K562 (cell line): Measurements from ENCODE around the gene C1orf174. TPM values are rescaled to one million over a fixed set of nuclear protein-coding genes. Genes with fewer than 3 reads are reported as not detected.

Experiments
- ATAC-seq: fragments of 200-7000 bp; cut with Tn5 transposase; 3 replicates; pipeline ENCODE4 v1.9.1; 2020; ENCODE audit warnings: moderate library complexity
- BruUV-seq: library from RNA; stranded (reverse); fragments of 400-500 nt; replicated peaks from 2 replicates; lab custom pipeline; 2021; lab: Mats Ljungman, UMichigan
- CTCF ChIA-PET: fragments of 300-600 bp; formaldehyde crosslinking; extraction: SDS; loops from one replicate; lab custom pipeline; 2021; ENCODE audit warnings: low intra/inter-chr PET ratio; lab: Yijun Ruan, JAX
- POLR2A ChIA-PET: fragments of 300-600, 350-650 bp; sonication (Branson Sonifier 250); formaldehyde crosslinking; extraction: SDS; loops from one replicate; lab custom pipeline; 2021; ENCODE audit warnings: antibody characterized with exemption, inconsistent platforms; lab: Yijun Ruan, JAX
- DNase-seq, 4 experiments: peaks; one replicate each; pipeline versions ENCODE4 v3.0.0 to v3.0.0-alpha.2; 2011 to 2018; ENCODE audit warnings: low spot score in 3 of 4, mixed read lengths in 3 of 4; ENCODE audit errors: extremely low read depth in 1 of 4
- FAIRE-seq: peaks from 2 replicates; lab custom pipeline; 2011; peaks lifted over from hg19 to GRCh38; lab: Jason Lieb, UNC
- H2AFZ ChIP-seq: 2 replicates; pipeline ENCODE4 v1.6.0; 2011; ENCODE audit warnings: low read depth, low read length, control low read depth, inconsistent platforms
- H3K27ac ChIP-seq: fragments of 200-600 bp; 3 replicates; pipeline ENCODE4 v1.8.0; 2011; ENCODE audit warnings: low read depth, mild to moderate bottlenecking, control low read depth, inconsistent platforms, low read length, moderate library complexity, mixed read lengths; ENCODE audit errors: extremely low read depth
- H3K27me3 ChIP-seq, 2 experiments: fragments of 300-600 bp in 1 of 2; 2 replicates in 1 of 2; 3 replicates in 1 of 2; pipeline versions ENCODE4 v1.6.0 to v1.8.0; 2011; ENCODE audit warnings: inconsistent platforms in 2 of 2, low read length in 2 of 2, mild to moderate bottlenecking in 1 of 2, mixed read lengths in 1 of 2, moderate library complexity in 1 of 2; ENCODE audit not compliant: control insufficient read depth in 2 of 2, insufficient read depth in 2 of 2
- H3K36me3 ChIP-seq: fragments of 300-600 bp; 3 replicates; pipeline ENCODE4 v1.8.0; 2011; ENCODE audit warnings: mild to moderate bottlenecking, low read length, inconsistent platforms; ENCODE audit not compliant: control insufficient read depth, insufficient read depth
- H3K4me1 ChIP-seq, 2 experiments: fragments of 200-600 bp in 1 of 2; replicated peaks in 1 of 2; 2 replicates in 1 of 2; 3 replicates in 1 of 2; pipeline versions ENCODE4 v1.5.1 to v1.8.0; 2011; ENCODE audit warnings: inconsistent platforms in 2 of 2, low read length in 2 of 2, mild to moderate bottlenecking in 1 of 2, mixed read lengths in 1 of 2, moderate library complexity in 1 of 2; ENCODE audit not compliant: control insufficient read depth in 2 of 2, insufficient read depth in 2 of 2
- H3K4me2 ChIP-seq: 2 replicates; pipeline ENCODE4 v1.6.1; 2011; ENCODE audit warnings: low read length, control low read depth, inconsistent platforms, mixed read lengths; ENCODE audit not compliant: insufficient read depth
- H3K4me3 ChIP-seq: fragments of 200-600 bp; sonication (generic), shearing (Covaris generic); 2 replicates; pipeline ENCODE4 v1.5.1; 2016; ENCODE audit warnings: control low read depth, inconsistent platforms
- H3K79me2 ChIP-seq: fragments of 200-600 bp; 3 replicates; pipeline ENCODE4 v1.8.0; 2011; ENCODE audit warnings: low read length, inconsistent platforms; ENCODE audit not compliant: control insufficient read depth, insufficient read depth
- H3K9ac ChIP-seq, 2 experiments: 2 replicates each; pipeline versions ENCODE4 v1.6.0 to v1.6.1; 2011; ENCODE audit warnings: low read depth in 2 of 2, low read length in 2 of 2, control low read depth in 1 of 2, inconsistent platforms in 1 of 2, mild to moderate bottlenecking in 1 of 2, mixed read lengths in 1 of 2; ENCODE audit not compliant: insufficient read depth in 1 of 2
- H3K9me1 ChIP-seq: one replicate; pipeline ENCODE4 v1.6.0; 2011; ENCODE audit warnings: inconsistent platforms, mild to moderate bottlenecking, low read length, moderate library complexity; ENCODE audit not compliant: control insufficient read depth, insufficient read depth
- H3K9me3 ChIP-seq: replicated peaks from 2 replicates; pipeline ENCODE4 v1.5.1; 2011; ENCODE audit warnings: low read depth, low read length, inconsistent platforms; ENCODE audit not compliant: control insufficient read depth, insufficient read depth
- H4K20me1 ChIP-seq: replicated peaks from 2 replicates; pipeline ENCODE4 v1.6.1; 2011; ENCODE audit warnings: low read length, inconsistent platforms, mixed read lengths; ENCODE audit not compliant: control insufficient read depth, insufficient read depth
- CBX3 ChIP-seq, 2 experiments: IDR thresholded peaks; 1 replicate in 1 of 2; 2 replicates in 1 of 2; pipeline ENCODE4 v1.6.1; 2012; ENCODE audit warnings: inconsistent platforms in 2 of 2, low read length in 2 of 2, borderline replicate concordance in 1 of 2, control low read depth in 1 of 2
- CBX5 ChIP-seq: IDR thresholded peaks from 2 replicates; pipeline ENCODE4 v1.6.1; 2014; ENCODE audit warnings: low read depth, borderline replicate concordance
- LEF1 ChIP-seq: fragments of 450-650 bp; IDR thresholded peaks from 2 replicates; pipeline ENCODE4 v1.6.1; 2016; ENCODE audit warnings: mild to moderate bottlenecking
- MYBL2 ChIP-seq, 2 experiments: fragments of 450-650 bp in 1 of 2; sonication (generic) in 1 of 2; formaldehyde crosslinking in 1 of 2; IDR thresholded peaks; 2 replicates each; pipeline versions ENCODE4 v1.6.1 to v1.8.1; 2017 to 2022; ENCODE audit warnings: borderline replicate concordance in 1 of 2, inconsistent platforms in 1 of 2, low read depth in 1 of 2, mild to moderate bottlenecking in 1 of 2, missing genetic modification reagents in 1 of 2, moderate library complexity in 1 of 2
- NONO ChIP-seq, 2 experiments: fragments of 200-400 bp in 1 of 2; fragments of 450-650 bp in 1 of 2; formaldehyde crosslinking in 1 of 2; IDR thresholded peaks; 2 replicates each; pipeline ENCODE4 v1.6.1; 2017; ENCODE audit warnings: low read depth in 2 of 2, mild to moderate bottlenecking in 2 of 2, moderate library complexity in 2 of 2, low read length in 1 of 2
- PHB ChIP-seq: fragments of 250-450 bp; sonication (Bioruptor Pico); IDR thresholded peaks from 2 replicates; pipeline ENCODE4 v1.5.0; 2021
- PHF21A ChIP-seq: fragments of 450-650 bp; IDR thresholded peaks from 2 replicates; pipeline ENCODE4 v1.6.1; 2017; ENCODE audit warnings: low read depth, borderline replicate concordance
- RB1 ChIP-seq: fragments of 450-650 bp; IDR thresholded peaks from 2 replicates; pipeline ENCODE4 v1.6.1; 2017; ENCODE audit warnings: low read depth, mild to moderate bottlenecking
- TGIF2 ChIP-seq: sonication (generic); formaldehyde crosslinking; IDR thresholded peaks from 2 replicates; pipeline ENCODE4 v1.8.1; 2022; ENCODE audit warnings: mild to moderate bottlenecking, missing genetic modification reagents, moderate library complexity
- TRIM24 ChIP-seq, 2 experiments: fragments of 450-650 bp; IDR thresholded peaks; 2 replicates each; pipeline ENCODE4 v1.6.1; 2016
- ZNF140 ChIP-seq: fragments of 250-450 bp; sonication (Bioruptor Pico); IDR thresholded peaks from 2 replicates; pipeline ENCODE4 v1.8.0; 2021; ENCODE audit warnings: moderate library complexity, mild to moderate bottlenecking, inconsistent platforms
- ZNF165 ChIP-seq: fragments of 250-450 bp; sonication (Bioruptor Pico); IDR thresholded peaks from 2 replicates; pipeline ENCODE4 v1.4.0; 2020; ENCODE audit warnings: borderline replicate concordance
- ZNF444 ChIP-seq: fragments of 250-450 bp; sonication (Bioruptor Pico); IDR thresholded peaks from 2 replicates; pipeline ENCODE4 v1.4.0; 2020; ENCODE audit warnings: mild to moderate bottlenecking, moderate library complexity
- ZNF584 ChIP-seq: fragments of 200-800 bp; sonication (Bioruptor generic); IDR thresholded peaks from 2 replicates; pipeline ENCODE4 v1.6.1; 2016; ENCODE audit warnings: low read depth, mild to moderate bottlenecking, missing genetic modification characterization, missing compliant biosample characterization
- ZNF740 ChIP-seq, 3 experiments: fragments of 200-800 bp in 1 of 3; sonication (Bioruptor generic) in 1 of 3; sonication (generic) in 1 of 3; formaldehyde crosslinking in 1 of 3; IDR thresholded peaks; 2 replicates each; pipeline versions ENCODE4 v1.6.1 to v1.8.0; 2016 to 2022; ENCODE audit warnings: mild to moderate bottlenecking in 2 of 3, missing compliant biosample characterization in 2 of 3, missing genetic modification characterization in 2 of 3, missing genetic modification reagents in 1 of 3
- WGBS: fragments of 100-300 bp; shearing (Covaris generic); methylation state at CpG from one replicate; pipeline ENCODE4 v1.1.6; 2016; ENCODE audit warnings: low coverage, mixed read lengths; ENCODE audit not compliant: insufficient coverage; ENCODE audit errors: missing lambda C conversion rate; 5-methylcytosine and 5-hydroxymethylcytosine counted together
- in situ Hi-C: fragments of 300-500 bp; cut with MboI; formaldehyde crosslinking; loops from 4 replicates; pipeline ENCODE4 v1.15.0; 2018; ENCODE audit warnings: inconsistent platforms, mixed read lengths
- intact Hi-C: fragments of 100-400 bp; cut with micrococcal nuclease; formaldehyde crosslinking; loops from 2 replicates; pipeline ENCODE4 v1.14.2; 2022
- polyA plus RNA-seq, 8 experiments: library from polyadenylated mRNA; depleted of rRNA in 4 of 8; stranded (reverse) in 5 of 8; unstranded in 3 of 8; fragments of >200 nt; fragmentation: Nextera tagmentation in 2 of 8; fragmentation: Illumina TruSeq in 1 of 8; extraction: Ambion mirVana in 2 of 8; extraction: Trizol in 1 of 8; gene quantifications; 2 replicates each; pipeline versions ENCODE4 v1.2.1 to v1.2.3, GENCODE V29; 2011 to 2014; ENCODE audit warnings: inconsistent platforms in 1 of 8, missing spikeins in 1 of 8
- total RNA-seq, 7 experiments: library from RNA; depleted of rRNA in 6 of 7; stranded (reverse); fragments of >200 nt in 6 of 7; fragmentation: Illumina TruSeq in 2 of 7; extraction: Trizol in 2 of 7; gene quantifications; 2 replicates each; pipeline versions ENCODE4 v1.2.1 to v1.2.3, GENCODE V29; 2011 to 2021; ENCODE audit warnings: low replicate concordance in 1 of 7
- TF ChIP-seq, protein P1 (sequence below): sonication (generic); formaldehyde crosslinking; IDR thresholded peaks from 2 replicates; pipeline ENCODE4 v1.8.1; 2023; ENCODE audit warnings: mild to moderate bottlenecking, missing genetic modification reagents
- TF ChIP-seq, protein P2 (sequence below): fragments of 450-650 bp; IDR thresholded peaks from 2 replicates; pipeline ENCODE4 v1.6.1; 2018; ENCODE audit warnings: mild to moderate bottlenecking, low read depth; ENCODE audit not compliant: partially characterized antibody

Gene C1orf174
- total and polyA plus RNA-seq, 9 of the 15 experiments (the other 6 are each of a cell fraction or from before 2014, with no cell fraction given): 38.5 to 64.9 (median 45.4) TPM

DNA sequence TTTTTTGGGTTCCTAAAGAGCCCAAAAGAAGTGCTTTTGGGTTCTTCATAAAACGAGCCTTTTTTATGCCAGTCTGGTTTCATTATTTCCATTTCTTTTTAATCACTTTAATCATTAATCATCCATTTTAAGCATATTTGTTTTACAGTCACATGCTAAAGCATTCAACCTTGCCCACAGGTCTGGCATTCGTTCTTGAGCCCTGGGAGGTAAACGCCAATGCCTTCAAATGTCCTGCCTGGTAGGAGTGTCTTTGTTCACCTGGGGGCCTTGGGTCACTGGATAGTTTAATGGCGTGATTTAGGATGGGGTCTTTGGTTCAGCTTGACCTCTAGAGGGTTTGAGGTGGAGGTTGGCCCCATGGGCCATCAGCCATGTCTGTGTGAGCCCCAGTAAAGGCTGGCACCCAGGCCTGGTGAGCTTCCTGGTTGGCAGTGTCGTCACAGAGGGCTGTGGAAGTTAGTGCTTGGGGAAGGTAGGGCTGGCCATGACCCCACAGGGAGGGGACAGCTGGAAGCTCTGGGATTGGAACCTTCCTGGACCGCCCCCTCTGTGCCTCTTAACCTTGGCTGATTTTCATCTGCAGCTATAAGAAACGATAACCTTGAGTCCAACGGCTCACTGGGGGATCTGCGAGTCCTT lies 20.2 kb downstream of the C1orf174 start (continued):
- TF ChIP-seq, protein P1, sequence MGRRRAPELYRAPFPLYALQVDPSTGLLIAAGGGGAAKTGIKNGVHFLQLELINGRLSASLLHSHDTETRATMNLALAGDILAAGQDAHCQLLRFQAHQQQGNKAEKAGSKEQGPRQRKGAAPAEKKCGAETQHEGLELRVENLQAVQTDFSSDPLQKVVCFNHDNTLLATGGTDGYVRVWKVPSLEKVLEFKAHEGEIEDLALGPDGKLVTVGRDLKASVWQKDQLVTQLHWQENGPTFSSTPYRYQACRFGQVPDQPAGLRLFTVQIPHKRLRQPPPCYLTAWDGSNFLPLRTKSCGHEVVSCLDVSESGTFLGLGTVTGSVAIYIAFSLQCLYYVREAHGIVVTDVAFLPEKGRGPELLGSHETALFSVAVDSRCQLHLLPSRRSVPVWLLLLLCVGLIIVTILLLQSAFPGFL (CRISPR knock-in tag): no peak
- no peak for TF ChIP-seq RB1

- Histone ChIP-seq H3K4me1 (peaks cover 0 to 18% of the 10 kb centered on the region in 2 experiments; a peak in 3 of 5 replicates), H3K27me3 (no peaks in the 10 kb centered on the region), H3K9me1 (no peaks in the 10 kb centered on the region), H3K4me3 (no peak overlapping the region), H4K20me1 (no peaks in the 10 kb centered on the region), H3K9ac (no peak overlapping the region), H3K27ac (no peak overlapping the region), H3K9me3 (peaks cover 4% of the 10 kb centered on the region), H2AFZ (no peak overlapping the region), H3K36me3 (peaks cover 39% of the 10 kb centered on the region; the same call in 2 of the 3 replicates), H3K79me2 (no peaks in the 10 kb centered on the region), H3K4me2 (no peak overlapping the region)
- FAIRE-seq (peak; percentile 51), ATAC-seq (no peak; the same call in 2 of the 3 replicates), DNase-seq (peak in 1 of 4 experiments; percentile 23)
- intact Hi-C loops: no loop called here
- CTCF ChIA-PET: no interaction called here
- in situ Hi-C loops: no loop called here
- POLR2A ChIA-PET: no interaction called here
- BruUV-seq: no TSS peak
- WGBS: 69% methylated on average over 7 of the region's 7 CpGs
- TF ChIP-seq ZNF584 (no peak), ZNF740 (CRISPR knock-in tag; IDR thresholded peaks at IDR 0.05) (no peak), ZNF740 (tag; IDR thresholded peaks at IDR 0.05) (no peak), MYBL2 (IDR thresholded peaks at IDR 0.05; ENCODE audit: low read depth) (no peak), MYBL2 (CRISPR knock-in tag; IDR thresholded peaks at IDR 0.05; ENCODE audit: borderline replicate concordance) (no peak), PHF21A (no peak), TRIM24 (IDR thresholded peaks at IDR 0.05) (peak; percentile 29 to 65; a peak in 3 of 4 replicates), PHB (CRISPR knock-in tag) (no peak), LEF1 (no peak), ZNF165 (CRISPR knock-in tag) (no peak), ZNF140 (CRISPR knock-in tag) (no peak), TGIF2 (CRISPR knock-in tag) (no peak), CBX3 (IDR thresholded peaks at IDR 0.05; ENCODE audit: borderline replicate concordance in 1 of 2, low read length in 2 of 2) (peak in 1 of 2 experiments; percentile 80; a peak in 2 of 3 replicates), CBX5 (peak; percentile 87), NONO (IDR thresholded peaks at IDR 0.05; ENCODE audit: low read depth in 2 of 2, low read length in 1 of 2) (no peak), ZNF444 (CRISPR knock-in tag) (no peak)
- TF ChIP-seq, protein P2, sequence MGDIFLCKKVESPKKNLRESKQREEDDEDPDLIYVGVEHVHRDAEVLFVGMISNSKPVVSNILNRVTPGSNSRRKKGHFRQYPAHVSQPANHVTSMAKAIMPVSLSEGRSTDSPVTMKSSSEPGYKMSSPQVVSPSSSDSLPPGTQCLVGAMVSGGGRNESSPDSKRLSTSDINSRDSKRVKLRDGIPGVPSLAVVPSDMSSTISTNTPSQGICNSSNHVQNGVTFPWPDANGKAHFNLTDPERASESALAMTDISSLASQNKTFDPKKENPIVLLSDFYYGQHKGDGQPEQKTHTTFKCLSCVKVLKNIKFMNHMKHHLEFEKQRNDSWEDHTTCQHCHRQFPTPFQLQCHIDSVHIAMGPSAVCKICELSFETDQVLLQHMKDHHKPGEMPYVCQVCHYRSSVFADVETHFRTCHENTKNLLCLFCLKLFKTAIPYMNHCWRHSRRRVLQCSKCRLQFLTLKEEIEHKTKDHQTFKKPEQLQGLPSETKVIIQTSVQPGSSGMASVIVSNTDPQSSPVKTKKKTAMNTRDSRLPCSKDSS: peak; percentile 62
Measured at GRCh38 chr1:3879099-3879498, 21.0 kb downstream of the C1orf174 start.
